ENCODE measurements around the gene RAB9B. TPM values are rescaled to one million over a fixed set of nuclear protein-coding genes. Genes with fewer than 3 reads are reported as not detected.

Gene RAB9B
- total RNA-seq, 1 experiment from 2014 or later = 0.31 TPM

DNA sequence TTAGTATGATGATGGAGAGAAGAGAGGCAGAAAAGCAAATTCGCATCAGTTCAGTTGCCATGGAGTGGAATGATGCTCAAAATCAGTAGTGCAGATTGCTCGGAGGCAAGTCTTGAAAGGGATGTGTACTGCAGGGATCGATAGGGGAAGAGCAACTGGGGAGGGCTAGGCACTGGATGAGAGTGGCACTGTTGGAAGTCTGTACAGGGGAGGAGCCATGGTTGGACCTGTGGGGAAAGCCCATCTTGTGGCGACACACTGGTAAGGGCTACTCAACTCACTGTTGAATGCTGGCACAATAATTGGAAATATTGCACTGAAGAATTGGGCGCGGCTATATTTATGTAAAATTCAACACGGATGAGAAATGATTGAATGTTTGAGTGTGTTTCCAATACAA, 1.2 kb downstream of the RAB9B start:
- Histone ChIP-seq H2BK12ac (ENCODE audit: insufficient read length, low read depth, low read length) (no peak overlapping the region), H4K91ac (ENCODE audit: insufficient read length, low read depth, low read length) (no peak overlapping the region), H3K23ac (ENCODE audit: insufficient read length, low read depth, low read length) (no peak overlapping the region), H2BK120ac (ENCODE audit: low read depth, low read length, poor library complexity, severe bottlenecking) (no peak overlapping the region), H4K20me1 (ENCODE audit: control insufficient read depth, insufficient read depth, insufficient read length) (no peaks in the 10 kb centered on the region), H3K4me1 (ENCODE audit: insufficient read depth, low read length) (no peaks in the 10 kb centered on the region), H2BK20ac (ENCODE audit: low read depth, low read length, poor library complexity, severe bottlenecking) (no peak overlapping the region), H3K79me2 (ENCODE audit: insufficient read depth, low read length) (no peaks in the 10 kb centered on the region), H3K9ac (ENCODE audit: extremely low read depth, insufficient read length, low read length) (no peak overlapping the region), H2BK5ac (ENCODE audit: insufficient read length, low read length) (no peak overlapping the region), H4K8ac (replicated peaks; ENCODE audit: insufficient read length, low read depth, low read length) (no peak overlapping the region), H3K56ac (ENCODE audit: insufficient read length, low read depth, low read length) (no peak overlapping the region), H3K79me1 (ENCODE audit: insufficient read depth, low read depth, low read length, poor library complexity, severe bottlenecking) (no peaks in the 10 kb centered on the region), H2BK15ac (ENCODE audit: low read depth, low read length) (no peak overlapping the region), H2AFZ (ENCODE audit: low read length) (no peak overlapping the region), H3K27ac (ENCODE audit: insufficient read length, low read depth, low read length) (no peak overlapping the region), H3K18ac (ENCODE audit: insufficient read length, low read depth, low read length) (no peak overlapping the region), H2AK5ac (ENCODE audit: insufficient read length, low read length) (no peak overlapping the region), H3K27me3 (ENCODE audit: insufficient read depth, low read length) (no peaks in the 10 kb centered on the region; the same call in 1 of the 2 replicates), H3K4me2 (ENCODE audit: insufficient read depth, insufficient read length, low read length) (peak overlapping the region; percentile 53), H4K5ac (ENCODE audit: insufficient read length, low read depth, low read length) (no peak overlapping the region), H3K23me2 (ENCODE audit: insufficient read length, low read depth, low read length, poor library complexity, severe bottlenecking) (peaks cover 10% of the 10 kb centered on the region), H3K4ac (ENCODE audit: low read depth, low read length) (no peak overlapping the region), H3K14ac (ENCODE audit: insufficient read depth, low read length) (no peak overlapping the region), H3K9me3 (ENCODE audit: control insufficient read depth, low read depth, low read length) (no peaks in the 10 kb centered on the region), H3T11ph (ENCODE audit: low read length) (no peak overlapping the region)
- H3K4me3 Mint-ChIP-seq = peak overlapping the region in 1 of 2 experiments; percentile 52; a peak in 1 of 5 replicates
- no peak for DNase-seq
- H3K36me3 Mint-ChIP-seq (ENCODE audit: insufficient read depth in 1 of 3, low read depth in 3 of 3) = no peaks in the 10 kb centered on the region
- H3K27me3 Mint-ChIP-seq (ENCODE audit: low read depth) = peaks cover 46% of the 10 kb centered on the region
- no peak overlapping the region for H3K27ac Mint-ChIP-seq
- H3K9me3 Mint-ChIP-seq = peaks cover 0 to 39% of the 10 kb centered on the region in 2 experiments; a peak in 2 of 5 replicates
- peaks cover 3 to 10% of the 10 kb centered on the region in 2 experiments; a peak in 2 of 4 replicates for H3K4me1 Mint-ChIP-seq
- TF ChIP-seq, protein P1, sequence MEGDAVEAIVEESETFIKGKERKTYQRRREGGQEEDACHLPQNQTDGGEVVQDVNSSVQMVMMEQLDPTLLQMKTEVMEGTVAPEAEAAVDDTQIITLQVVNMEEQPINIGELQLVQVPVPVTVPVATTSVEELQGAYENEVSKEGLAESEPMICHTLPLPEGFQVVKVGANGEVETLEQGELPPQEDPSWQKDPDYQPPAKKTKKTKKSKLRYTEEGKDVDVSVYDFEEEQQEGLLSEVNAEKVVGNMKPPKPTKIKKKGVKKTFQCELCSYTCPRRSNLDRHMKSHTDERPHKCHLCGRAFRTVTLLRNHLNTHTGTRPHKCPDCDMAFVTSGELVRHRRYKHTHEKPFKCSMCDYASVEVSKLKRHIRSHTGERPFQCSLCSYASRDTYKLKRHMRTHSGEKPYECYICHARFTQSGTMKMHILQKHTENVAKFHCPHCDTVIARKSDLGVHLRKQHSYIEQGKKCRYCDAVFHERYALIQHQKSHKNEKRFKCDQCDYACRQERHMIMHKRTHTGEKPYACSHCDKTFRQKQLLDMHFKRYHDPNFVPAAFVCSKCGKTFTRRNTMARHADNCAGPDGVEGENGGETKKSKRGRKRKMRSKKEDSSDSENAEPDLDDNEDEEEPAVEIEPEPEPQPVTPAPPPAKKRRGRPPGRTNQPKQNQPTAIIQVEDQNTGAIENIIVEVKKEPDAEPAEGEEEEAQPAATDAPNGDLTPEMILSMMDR (conservative IDR thresholded peaks at IDR 0.05) = no peak
- no CpG with 5 or more reads among the region's 7 CpGs for WGBS (ENCODE audit: extremely low coverage, insufficient read length, low lambda C conversion rate)
